ENCODE results near the gene ABHD2. TPM values are rescaled to one million over a fixed set of nuclear protein-coding genes. Genes with fewer than 3 reads are reported as not detected.

Gene ABHD2
- total RNA-seq, 1 donor from 2014 or later = 385 TPM

- ATAC-seq = peak; percentile 66
- peak; percentile 79 for DNase-seq (ENCODE audit: low spot score)
These were observed 8.4 kb downstream of the ABHD2 start for GRCh38 chr15:89096664-89097063.

- ATAC-seq (no peak), DNase-seq (ENCODE audit: low spot score) (no peak)
These were observed 9.1 kb downstream of the ABHD2 start for GRCh38 chr15:89097313-89097712.

- ATAC-seq (peak; percentile 5), DNase-seq (ENCODE audit: low spot score) (peak; percentile 35)
These were observed 10.0 kb downstream of the ABHD2 start for GRCh38 chr15:89098281-89098680.

- ATAC-seq = no peak
- no peak for DNase-seq (ENCODE audit: low spot score)
These were observed 11.7 kb downstream of the ABHD2 start for GRCh38 chr15:89099968-89100367.

GRCh38 chr15:89101302-89102193 lies 13.3 kb downstream of the ABHD2 start:
- DNase-seq (ENCODE audit: low spot score) (no peak), ATAC-seq (peak; percentile 36)

- ATAC-seq (no peak), DNase-seq (ENCODE audit: low spot score) (no peak)
These were observed 15.4 kb downstream of the ABHD2 start for GRCh38 chr15:89103481-89104171.

- DNase-seq (ENCODE audit: low spot score) = peak; percentile 81
- peak; percentile 69 for ATAC-seq
These were observed 15.9 kb downstream of the ABHD2 start for GRCh38 chr15:89104172-89104564.

- DNase-seq (ENCODE audit: low spot score) (no peak), ATAC-seq (no peak)
These were observed 16.9 kb downstream of the ABHD2 start for GRCh38 chr15:89105147-89105546.

- ATAC-seq (peak; percentile 65), DNase-seq (ENCODE audit: low spot score) (peak; percentile 75)
These were observed 17.9 kb downstream of the ABHD2 start for GRCh38 chr15:89106200-89106599.

- DNase-seq (ENCODE audit: low spot score) = no peak
- ATAC-seq = no peak
These were observed 19.7 kb downstream of the ABHD2 start for GRCh38 chr15:89107984-89108383.

- ATAC-seq = no peak
- DNase-seq (ENCODE audit: low spot score) = no peak
These were observed 20.6 kb downstream of the ABHD2 start for GRCh38 chr15:89108835-89109234.

GRCh38 chr15:89109238-89109637 lies 21.0 kb downstream of the ABHD2 start:
- ATAC-seq (no peak), DNase-seq (ENCODE audit: low spot score) (no peak)

- ATAC-seq (no peak), DNase-seq (ENCODE audit: low spot score) (no peak)
These were observed 21.8 kb downstream of the ABHD2 start for GRCh38 chr15:89110060-89110459.

GRCh38 chr15:89111352-89111751 lies 23.1 kb downstream of the ABHD2 start:
- DNase-seq (ENCODE audit: low spot score) (no peak), ATAC-seq (no peak)

- ATAC-seq = peak; percentile 52
- no peak for DNase-seq (ENCODE audit: low spot score)
These were observed 23.7 kb downstream of the ABHD2 start for GRCh38 chr15:89111961-89112340.

GRCh38 chr15:89112341-89112971 lies 24.2 kb downstream of the ABHD2 start:
- peak; percentile 89 for DNase-seq (ENCODE audit: low spot score)
- ATAC-seq = peak; percentile 83

GRCh38 chr15:89113296-89114024 lies 25.2 kb downstream of the ABHD2 start:
- no peak for ATAC-seq
- no peak for DNase-seq (ENCODE audit: low spot score)

GRCh38 chr15:89114990-89115389 lies 26.7 kb downstream of the ABHD2 start:
- ATAC-seq = peak; percentile 25
- peak; percentile 48 for DNase-seq (ENCODE audit: low spot score)

GRCh38 chr15:89115547-89115946 lies 27.3 kb downstream of the ABHD2 start:
- DNase-seq (ENCODE audit: low spot score) = peak; percentile 47
- ATAC-seq = peak; percentile 47

- ATAC-seq (no peak), DNase-seq (ENCODE audit: low spot score) (no peak)
These were observed 28.1 kb downstream of the ABHD2 start for GRCh38 chr15:89116404-89116803.

GRCh38 chr15:89117790-89118189 lies 29.5 kb downstream of the ABHD2 start:
- peak; percentile 1 for ATAC-seq

More at GRCh38 chr15:89117790-89118189, 29.5 kb downstream of the ABHD2 start:
- DNase-seq (ENCODE audit: low spot score) = peak; percentile 27

Measured in left lobe of liver (tissue), 2 donors.